Gastroesophageal sphincter (tissue), 4 donors: ENCODE measurements around the gene KRTAP5-3. TPM values are rescaled to one million over a fixed set of nuclear protein-coding genes. Genes with fewer than 3 reads are reported as not detected.

ENCODE experiments used
- ATAC-seq: fragments of 150-250 bp; one replicate; pipeline ENCODE4 v1.9.1; 2016; ENCODE audit warnings: mild to moderate bottlenecking, moderate library complexity
- H3K27ac ChIP-seq, 4 donors: fragments of 200-600 bp; sonication (generic) in 3 of 4; 1 replicate in 3 of 4; 2 replicates in 1 of 4; pipeline ENCODE4 v1.5.1; 2016 to 2019
- H3K27me3 ChIP-seq: fragments of 200-600 bp; sonication (generic); one replicate; pipeline ENCODE4 v1.5.1; 2019
- H3K36me3 ChIP-seq, 2 donors: fragments of 200-600 bp; sonication (generic); one replicate each; pipeline ENCODE4 v1.5.1; 2019; ENCODE audit warnings: control low read depth in 1 of 2
- H3K4me1 ChIP-seq, 3 donors: fragments of 200-600 bp; sonication (generic); 1 replicate in 2 of 3; 2 replicates in 1 of 3; pipeline ENCODE4 v1.5.1; 2016 to 2019; ENCODE audit warnings: control low read depth in 2 of 3
- H3K4me3 ChIP-seq, 2 donors: fragments of 200-600 bp; sonication (generic); one replicate each; pipeline ENCODE4 v1.5.1; 2019; ENCODE audit warnings: mild to moderate bottlenecking in 1 of 2, moderate library complexity in 1 of 2
- H3K9me3 ChIP-seq, 3 donors: fragments of 200-600 bp; sonication (generic); one replicate each; pipeline ENCODE4 v1.5.1; 2017 to 2019; ENCODE audit warnings: control low read depth in 2 of 3
- EP300 ChIP-seq: sonication (generic); formaldehyde crosslinking; IDR thresholded peaks from one replicate; pipeline ENCODE4 v1.6.1; 2017; ENCODE audit warnings: antibody characterized with exemption, mild to moderate bottlenecking
- POLR2A ChIP-seq, 2 donors: fragments of 450-650 bp; IDR thresholded peaks; one replicate each; pipeline ENCODE4 v1.6.1; 2017; ENCODE audit warnings: antibody characterized with exemption in 2 of 2, mild to moderate bottlenecking in 2 of 2, moderate library complexity in 1 of 2
- POLR2AphosphoS5 ChIP-seq: sonication (generic); formaldehyde crosslinking; IDR thresholded peaks from one replicate; pipeline ENCODE4 v1.6.1; 2017; ENCODE audit warnings: antibody characterized with exemption
- WGBS, 2 donors: methylation state at CpG; one replicate each; pipeline ENCODE4 v1.1.5; 2018; ENCODE audit warnings: low coverage in 1 of 2; 5-methylcytosine and 5-hydroxymethylcytosine counted together
- total RNA-seq, 4 donors: library from RNA; depleted of rRNA; stranded (reverse); fragments of >200 nt; gene quantifications; one replicate each; pipeline ENCODE4 v1.1.0, GENCODE V29; 2016
- TF ChIP-seq, protein P1 (sequence below), 4 experiments: fragments of 200-600 bp in 2 of 4; fragments of 450-650 bp in 2 of 4; sonication (generic) in 1 of 4; IDR thresholded peaks; one replicate each; pipeline ENCODE4 v1.5.1; 2017 to 2019; ENCODE audit warnings: antibody characterized with exemption in 4 of 4, mild to moderate bottlenecking in 2 of 4, moderate library complexity in 2 of 4

Gene KRTAP5-3
- total RNA-seq, 4 donors from 2014 or later, result not detected

DNA sequence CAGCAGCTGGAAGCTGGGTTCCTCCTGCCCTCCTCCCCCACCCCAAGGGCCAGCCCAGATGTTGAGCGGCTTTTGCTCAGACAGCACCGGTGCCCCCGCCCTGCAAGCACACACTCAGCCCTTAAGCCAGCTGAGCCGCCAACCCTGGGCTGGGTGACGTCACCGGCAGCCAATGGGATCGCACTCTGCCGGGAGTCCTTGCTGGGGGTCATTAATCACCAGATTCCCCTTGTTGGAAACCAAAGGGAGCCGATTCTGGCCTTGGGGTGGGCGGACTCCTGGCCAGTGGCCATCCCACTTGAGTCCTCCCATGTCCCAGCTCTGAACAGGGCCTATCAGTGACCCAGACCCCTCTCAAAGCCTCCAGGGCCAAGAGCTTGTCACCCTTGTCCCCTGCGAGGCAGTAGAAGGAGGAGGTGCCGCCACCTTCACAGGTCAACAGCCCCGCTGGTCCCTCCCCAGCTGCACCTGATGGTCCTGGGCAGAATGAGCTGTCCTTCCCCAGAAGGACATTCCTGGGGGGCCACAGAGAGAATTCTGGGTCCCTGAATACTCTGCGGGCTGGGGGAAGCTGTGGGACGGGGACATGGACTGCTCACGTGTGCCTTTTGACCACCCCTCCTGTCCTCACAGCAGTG lies 43.6 kb downstream of the KRTAP5-3 start:
- no peaks in the 10 kb centered on the region for H3K9me3 ChIP-seq
- H3K27me3 ChIP-seq, result no peaks in the 10 kb centered on the region
- ATAC-seq, result peak; percentile 55
- peak overlapping the region in 3 of 4 donors; percentile 66 to 88 (median 75) for H3K27ac ChIP-seq
- TF ChIP-seq POLR2AphosphoS5 (no peak), POLR2A (IDR thresholded peaks at IDR 0.05) (no peak), EP300 (no peak)
- TF ChIP-seq, protein P1, sequence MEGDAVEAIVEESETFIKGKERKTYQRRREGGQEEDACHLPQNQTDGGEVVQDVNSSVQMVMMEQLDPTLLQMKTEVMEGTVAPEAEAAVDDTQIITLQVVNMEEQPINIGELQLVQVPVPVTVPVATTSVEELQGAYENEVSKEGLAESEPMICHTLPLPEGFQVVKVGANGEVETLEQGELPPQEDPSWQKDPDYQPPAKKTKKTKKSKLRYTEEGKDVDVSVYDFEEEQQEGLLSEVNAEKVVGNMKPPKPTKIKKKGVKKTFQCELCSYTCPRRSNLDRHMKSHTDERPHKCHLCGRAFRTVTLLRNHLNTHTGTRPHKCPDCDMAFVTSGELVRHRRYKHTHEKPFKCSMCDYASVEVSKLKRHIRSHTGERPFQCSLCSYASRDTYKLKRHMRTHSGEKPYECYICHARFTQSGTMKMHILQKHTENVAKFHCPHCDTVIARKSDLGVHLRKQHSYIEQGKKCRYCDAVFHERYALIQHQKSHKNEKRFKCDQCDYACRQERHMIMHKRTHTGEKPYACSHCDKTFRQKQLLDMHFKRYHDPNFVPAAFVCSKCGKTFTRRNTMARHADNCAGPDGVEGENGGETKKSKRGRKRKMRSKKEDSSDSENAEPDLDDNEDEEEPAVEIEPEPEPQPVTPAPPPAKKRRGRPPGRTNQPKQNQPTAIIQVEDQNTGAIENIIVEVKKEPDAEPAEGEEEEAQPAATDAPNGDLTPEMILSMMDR (IDR thresholded peaks at IDR 0.05), result no peak
- H3K4me3 ChIP-seq, result no peak overlapping the region
- peaks cover 0 to 65% (median 24%) of the 10 kb centered on the region in 3 donors for H3K4me1 ChIP-seq
- 70% methylated on average over 2 of the region's 16 CpGs; no CpG with 5 or more reads in 1 of the 2 donors for WGBS, 2 donors
- H3K36me3 ChIP-seq, result peaks cover 0 to 37% of the 10 kb centered on the region in 2 donors

DNA sequence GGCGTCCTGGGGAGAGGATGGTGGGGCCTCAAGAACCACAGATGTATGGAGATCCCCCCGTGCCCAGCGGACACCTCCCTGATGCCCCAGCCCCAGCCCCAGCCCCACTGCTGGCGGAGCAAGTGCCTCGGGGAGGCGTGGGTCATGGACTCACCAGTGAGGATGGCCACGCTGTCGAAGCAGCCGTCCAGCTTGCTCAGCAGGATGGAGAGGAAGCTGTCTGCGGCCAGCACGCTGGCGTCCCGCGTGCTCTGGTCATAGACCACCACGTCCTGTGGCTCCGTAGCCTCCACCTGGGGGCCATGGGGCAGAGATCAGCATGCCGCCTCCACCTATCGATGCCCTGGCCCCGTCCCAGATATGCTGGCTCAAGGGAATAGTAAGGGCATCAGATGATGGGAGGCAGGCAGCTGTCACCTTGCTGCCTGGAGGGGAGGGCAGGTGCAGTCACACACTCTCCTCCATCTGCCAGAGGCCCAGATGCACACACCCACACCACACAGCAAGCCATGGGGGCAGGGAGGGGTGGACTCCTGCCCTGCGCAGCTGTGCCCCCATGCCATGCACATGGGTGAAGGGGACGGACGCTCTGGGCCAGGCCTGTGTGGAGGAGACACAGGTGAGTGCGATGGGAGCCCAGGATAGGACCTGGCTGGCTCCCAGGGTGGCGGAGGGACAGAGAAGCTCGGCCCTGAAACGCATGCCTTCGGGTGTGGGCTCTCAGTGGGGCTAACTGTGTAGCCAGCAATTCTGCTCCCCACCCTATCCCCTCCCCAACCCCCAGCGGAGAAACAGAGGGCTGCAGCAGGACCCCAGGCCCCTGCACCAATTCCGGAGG lies 44.3 kb downstream of the KRTAP5-3 start:
- H3K4me1 ChIP-seq, result peaks cover 0 to 65% (median 24%) of the 10 kb centered on the region in 3 donors
- H3K4me3 ChIP-seq, result no peak overlapping the region
- H3K27me3 ChIP-seq, result no peaks in the 10 kb centered on the region
- ATAC-seq, result no peak
- H3K9me3 ChIP-seq, result no peaks in the 10 kb centered on the region
- peaks cover 0 to 37% of the 10 kb centered on the region in 2 donors for H3K36me3 ChIP-seq
- H3K27ac ChIP-seq, result peak overlapping the region in 3 of 4 donors; percentile 66 to 88 (median 75)
- no peak for TF ChIP-seq EP300
- TF ChIP-seq POLR2AphosphoS5, result no peak
- TF ChIP-seq, protein P1 (IDR thresholded peaks at IDR 0.05), result no peak
- no peak for TF ChIP-seq POLR2A (IDR thresholded peaks at IDR 0.05)
- no CpG with 5 or more reads among the region's 29 CpGs for WGBS, 2 donors

DNA sequence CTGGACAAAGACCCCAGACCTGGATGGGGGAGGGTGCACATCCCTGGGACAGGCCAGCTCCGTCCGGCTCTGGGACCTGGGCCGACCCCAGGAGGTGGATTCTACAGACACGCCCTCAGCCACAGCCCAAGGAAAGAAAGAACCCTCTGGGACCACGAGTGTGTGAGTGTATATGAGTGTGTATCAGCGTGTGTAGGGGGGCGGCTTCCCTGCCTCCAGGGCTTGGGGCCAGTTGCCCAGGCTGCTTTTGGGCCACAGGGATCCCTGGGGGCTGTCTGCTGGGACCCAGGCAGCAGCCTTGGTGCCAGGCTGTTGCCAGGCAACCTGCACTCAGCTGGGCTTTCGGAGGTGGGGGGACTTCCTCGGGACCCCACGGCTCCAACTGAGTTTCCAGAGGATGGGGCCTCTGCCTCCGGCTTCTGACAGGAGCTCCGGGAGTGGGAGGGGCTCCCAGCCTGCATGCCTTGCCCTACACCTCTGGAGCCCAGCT lies 45.1 kb downstream of the KRTAP5-3 start:
- no peak for ATAC-seq
- Histone ChIP-seq H3K4me1 (peaks cover 3 to 65% (median 32%) of the 10 kb centered on the region in 3 donors), H3K27ac (peak overlapping the region in 1 of 4 donors; percentile 88), H3K36me3 (peaks cover 0 to 37% of the 10 kb centered on the region in 2 donors), H3K4me3 (no peak overlapping the region), H3K9me3 (no peaks in the 10 kb centered on the region), H3K27me3 (no peaks in the 10 kb centered on the region)
- WGBS, 2 donors, result 43% methylated on average over 2 of the region's 12 CpGs; no CpG with 5 or more reads in 1 of the 2 donors
- TF ChIP-seq POLR2AphosphoS5 (no peak), EP300 (no peak), POLR2A (IDR thresholded peaks at IDR 0.05) (no peak)
- TF ChIP-seq, protein P1 (IDR thresholded peaks at IDR 0.05), result no peak

DNA sequence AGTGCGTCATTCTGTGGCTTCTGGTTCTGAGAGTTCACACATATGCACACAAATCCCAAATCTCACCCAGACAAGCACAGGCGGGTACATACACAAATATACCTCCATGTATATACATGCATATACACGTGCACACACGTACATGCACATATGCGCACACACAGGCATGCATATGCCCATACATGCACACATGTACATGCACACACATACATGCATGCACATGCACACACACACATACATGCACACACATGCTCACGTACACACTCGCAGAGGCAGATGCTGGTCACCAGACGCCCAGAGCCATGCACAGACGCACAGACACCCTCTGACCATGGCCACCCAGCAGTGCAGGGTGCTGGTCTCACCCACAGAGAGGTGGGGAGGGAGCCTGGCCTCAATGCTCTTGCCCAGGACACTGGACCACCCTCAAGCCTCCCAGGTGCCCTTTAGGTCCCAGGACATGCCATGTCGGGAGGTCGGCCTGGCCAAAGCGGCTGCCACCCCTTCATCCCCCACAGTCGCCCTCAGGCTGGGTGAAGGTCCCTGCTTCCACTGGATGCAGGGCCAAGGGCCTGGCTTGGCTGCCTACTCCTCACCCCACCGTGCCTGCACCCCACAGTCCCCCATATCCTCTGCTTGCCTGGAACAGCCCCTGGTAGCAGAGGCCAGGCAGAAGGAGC lies 45.7 kb downstream of the KRTAP5-3 start:
- H3K4me3 ChIP-seq, result no peak overlapping the region
- peaks cover 3 to 65% (median 32%) of the 10 kb centered on the region in 3 donors for H3K4me1 ChIP-seq
- TF ChIP-seq EP300 (no peak), POLR2A (IDR thresholded peaks at IDR 0.05) (no peak), POLR2AphosphoS5 (no peak)
- TF ChIP-seq, protein P1 (IDR thresholded peaks at IDR 0.05), result no peak
- WGBS, 2 donors, result 72 to 81% methylated on average over 6 to 8 of the region's 14 CpGs
- no peaks in the 10 kb centered on the region for H3K9me3 ChIP-seq
- peaks cover 0 to 37% of the 10 kb centered on the region in 2 donors for H3K36me3 ChIP-seq
- H3K27ac ChIP-seq, result peak overlapping the region in 1 of 4 donors; percentile 88
- ATAC-seq, result no peak
- no peaks in the 10 kb centered on the region for H3K27me3 ChIP-seq
